GM13976 (cell line): ENCODE results near the gene LRRC74B.

Experiments
- DNase-seq: peaks from one replicate; pipeline ENCODE4 v3.0.0; 2012; ENCODE audit warnings: low spot score
- in situ Hi-C: fragments of 300-500 bp; cut with MboI; formaldehyde crosslinking; loops from one replicate; pipeline ENCODE4 v1.12.0; 2022; ENCODE audit warnings: low sequenced_read_pairs, mixed read lengths, inconsistent platforms; ENCODE audit not compliant: unreplicated experiment
- TF ChIP-seq, protein P1 (sequence below): IDR thresholded peaks from 2 replicates; pipeline ENCODE4 v1.5.1; 2012; ENCODE audit warnings: borderline replicate concordance, mild to moderate bottlenecking; ENCODE audit not compliant: insufficient read depth; ENCODE audit errors: extremely low read depth, missing control alignments, control extremely low read depth

The LRRC74B gene

DNA sequence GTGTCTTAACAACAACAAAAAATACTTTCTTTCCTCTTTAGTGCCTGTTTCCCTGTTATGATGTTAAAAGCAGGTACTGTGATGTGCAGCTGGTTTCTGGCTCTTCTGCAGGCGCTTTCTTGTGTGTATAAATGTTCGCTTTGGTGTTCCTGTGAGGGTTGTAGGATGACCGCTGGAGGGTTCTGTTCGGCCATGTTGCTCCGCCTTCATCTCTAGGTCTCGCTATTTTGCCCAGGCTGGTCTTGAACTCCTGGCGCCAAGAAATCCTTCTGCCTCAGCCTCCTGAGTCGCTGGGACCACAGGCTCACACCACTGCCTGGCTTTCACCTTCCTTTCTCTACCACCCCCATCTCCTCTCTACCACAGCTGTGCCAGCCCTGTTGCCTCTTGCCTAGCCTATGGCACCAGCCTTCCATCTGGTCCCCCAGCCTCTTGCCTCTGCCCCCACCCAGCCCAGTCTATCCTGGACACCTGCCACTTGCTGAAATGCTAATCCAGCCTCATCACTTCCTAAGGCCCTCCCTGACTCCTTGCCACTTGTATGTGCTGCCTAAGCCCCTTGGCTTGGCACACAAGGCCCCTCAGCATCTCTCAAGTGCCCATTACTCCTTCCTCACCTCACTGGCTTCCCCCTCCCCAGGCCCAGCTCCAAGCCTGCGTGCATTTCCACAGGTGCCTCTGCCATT is 5.5 kb downstream of the LRRC74B start:
- in situ Hi-C loops: no loop called here
- TF ChIP-seq, protein P1, sequence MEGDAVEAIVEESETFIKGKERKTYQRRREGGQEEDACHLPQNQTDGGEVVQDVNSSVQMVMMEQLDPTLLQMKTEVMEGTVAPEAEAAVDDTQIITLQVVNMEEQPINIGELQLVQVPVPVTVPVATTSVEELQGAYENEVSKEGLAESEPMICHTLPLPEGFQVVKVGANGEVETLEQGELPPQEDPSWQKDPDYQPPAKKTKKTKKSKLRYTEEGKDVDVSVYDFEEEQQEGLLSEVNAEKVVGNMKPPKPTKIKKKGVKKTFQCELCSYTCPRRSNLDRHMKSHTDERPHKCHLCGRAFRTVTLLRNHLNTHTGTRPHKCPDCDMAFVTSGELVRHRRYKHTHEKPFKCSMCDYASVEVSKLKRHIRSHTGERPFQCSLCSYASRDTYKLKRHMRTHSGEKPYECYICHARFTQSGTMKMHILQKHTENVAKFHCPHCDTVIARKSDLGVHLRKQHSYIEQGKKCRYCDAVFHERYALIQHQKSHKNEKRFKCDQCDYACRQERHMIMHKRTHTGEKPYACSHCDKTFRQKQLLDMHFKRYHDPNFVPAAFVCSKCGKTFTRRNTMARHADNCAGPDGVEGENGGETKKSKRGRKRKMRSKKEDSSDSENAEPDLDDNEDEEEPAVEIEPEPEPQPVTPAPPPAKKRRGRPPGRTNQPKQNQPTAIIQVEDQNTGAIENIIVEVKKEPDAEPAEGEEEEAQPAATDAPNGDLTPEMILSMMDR: no peak
- peak; percentile 18 for DNase-seq

- in situ Hi-C loops: no loop called here
- TF ChIP-seq, protein P1: no peak
- DNase-seq: no peak
Measured at GRCh38 chr22:21051831-21052400, 6.2 kb downstream of the LRRC74B start.

DNA sequence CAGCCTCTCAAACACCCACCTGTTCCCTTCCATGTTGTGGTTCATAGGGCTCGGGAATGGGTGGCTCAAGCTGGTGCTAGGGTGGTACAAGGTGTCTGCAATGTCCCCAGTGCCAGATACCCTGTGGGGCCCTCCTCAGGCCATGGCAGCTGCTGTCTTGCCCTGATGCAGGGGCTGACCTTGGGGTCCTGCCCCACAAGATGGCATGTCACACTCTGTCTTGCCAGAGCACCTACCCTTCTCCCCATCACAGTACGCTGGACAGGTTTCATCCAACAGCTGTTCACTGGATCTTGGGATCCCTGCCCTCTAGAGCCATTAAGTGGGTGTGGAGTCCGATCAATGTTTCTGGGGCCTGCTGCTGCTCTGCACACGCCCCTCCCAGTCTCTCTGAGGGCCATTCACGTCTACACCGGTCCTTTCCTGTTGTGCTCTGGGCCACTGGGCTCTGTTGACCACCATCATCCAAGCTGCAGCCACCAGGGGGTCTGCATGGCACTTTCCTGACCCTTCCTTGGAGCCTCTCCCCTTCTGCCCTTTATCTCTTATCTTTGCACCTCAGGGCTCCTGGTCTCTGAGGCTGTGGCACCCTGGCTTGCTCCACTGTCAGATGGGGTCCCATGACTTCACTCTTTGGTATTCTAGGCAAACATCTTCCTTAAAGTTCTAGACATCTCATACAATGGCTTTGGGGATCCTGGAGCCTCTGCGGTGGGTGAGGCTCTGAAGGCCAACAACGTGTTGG is 7.1 kb downstream of the LRRC74B start:
- in situ Hi-C loops: no loop called here
- TF ChIP-seq, protein P1: no peak
- DNase-seq: no peak

- TF ChIP-seq, protein P1: no peak
- DNase-seq: no peak
- in situ Hi-C loops: no loop called here
Measured at GRCh38 chr22:21054046-21054713, 8.4 kb downstream of the LRRC74B start.

DNA sequence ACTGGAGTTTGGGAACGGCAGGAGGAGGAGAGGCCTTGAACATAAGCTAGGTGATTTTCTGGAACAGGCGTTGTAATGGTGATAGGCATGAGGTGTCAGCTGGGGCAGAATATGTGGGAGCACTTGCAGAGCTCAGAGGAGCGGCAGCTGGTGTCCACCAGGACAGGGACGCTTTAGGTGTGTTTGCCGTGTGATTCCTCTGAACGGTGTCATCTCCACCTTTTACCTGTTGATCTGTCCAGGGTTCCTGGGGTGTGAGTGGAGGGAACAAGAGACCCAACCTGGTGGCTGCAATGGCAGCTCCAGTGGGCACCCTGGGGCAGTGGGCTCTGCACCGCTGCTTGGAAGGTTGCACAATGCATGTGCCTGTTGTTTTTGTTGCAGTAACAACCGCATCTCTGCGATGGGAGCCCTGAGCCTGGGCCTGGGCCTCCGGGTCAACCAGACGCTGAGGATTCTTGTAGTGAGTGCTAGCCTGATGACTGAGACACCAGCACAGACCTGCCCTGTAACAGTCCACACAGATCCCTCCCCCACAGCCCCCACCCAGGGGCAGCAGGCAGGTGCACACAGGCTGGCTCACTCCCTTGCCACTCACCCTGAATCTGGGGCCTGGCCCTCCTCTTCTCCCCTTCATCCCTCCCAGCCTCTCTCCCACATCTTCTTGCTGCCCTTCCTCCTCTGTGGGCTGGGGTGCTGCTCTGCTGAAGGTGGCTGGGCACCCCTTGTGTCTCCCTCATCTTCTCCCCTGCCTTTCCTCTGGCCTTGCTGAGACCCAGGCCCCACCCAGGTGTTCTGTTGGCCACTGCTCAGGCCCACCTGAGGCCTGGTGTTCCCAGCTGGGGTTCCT is 9.2 kb downstream of the LRRC74B start:
- in situ Hi-C loops: no loop called here
- TF ChIP-seq, protein P1: no peak
- DNase-seq: no peak

DNA sequence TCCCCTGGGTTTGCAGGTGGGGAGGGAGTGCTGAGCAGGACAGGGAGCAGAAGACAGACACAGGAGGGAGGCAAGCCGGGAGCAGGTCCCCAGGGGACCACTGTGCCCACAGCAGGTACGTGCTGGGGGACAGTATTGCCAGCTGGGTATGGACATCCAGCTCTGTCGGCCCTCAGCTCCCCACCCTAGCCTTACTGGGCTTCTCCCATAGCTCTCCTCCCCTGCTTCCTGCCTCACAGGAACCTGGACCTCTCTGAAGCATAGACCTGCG is 9.8 kb downstream of the LRRC74B start:
- TF ChIP-seq, protein P1: no peak
- no peak for DNase-seq
- in situ Hi-C loops: no loop called here
